HEK293T (cell line): ENCODE results near the gene EHHADH.
"Not testable (repeated sequence)": the region's sequence is repeated elsewhere in the genome, so short reads cannot be mapped to it uniquely, and the experiment has no call there.

Source experiments
- ARNT ChIP-seq: fragments of 450-650 bp; IDR thresholded peaks from 2 replicates; pipeline ENCODE4 v1.6.1; 2017; ENCODE audit warnings: mild to moderate bottlenecking
- BHLHE40 ChIP-seq: fragments of 450-650 bp; IDR thresholded peaks from 2 replicates; pipeline ENCODE4 v1.6.1; 2016; ENCODE audit warnings: mild to moderate bottlenecking, moderate library complexity, borderline replicate concordance
- FOXA1 ChIP-seq: fragments of 450-650 bp; IDR thresholded peaks from 2 replicates; pipeline ENCODE4 v1.6.1; 2016; ENCODE audit warnings: mild to moderate bottlenecking
- FOXK2 ChIP-seq: fragments of 450-650 bp; IDR thresholded peaks from 2 replicates; pipeline ENCODE4 v1.6.1; 2016; ENCODE audit warnings: mild to moderate bottlenecking
- FOXM1 ChIP-seq: fragments of 450-650 bp; IDR thresholded peaks from 2 replicates; pipeline ENCODE4 v1.6.1; 2017; ENCODE audit warnings: mild to moderate bottlenecking, borderline replicate concordance
- LEF1 ChIP-seq: fragments of 450-650 bp; IDR thresholded peaks from 2 replicates; pipeline ENCODE4 v1.6.1; 2017; ENCODE audit warnings: mild to moderate bottlenecking, borderline replicate concordance
- NFRKB ChIP-seq: fragments of 450-650 bp; IDR thresholded peaks from 2 replicates; pipeline ENCODE4 v1.6.1; 2016; ENCODE audit warnings: mild to moderate bottlenecking, moderate library complexity
- SP1 ChIP-seq: fragments of 450-650 bp; IDR thresholded peaks from 2 replicates; pipeline ENCODE4 v1.6.1; 2017
- ZNF384 ChIP-seq: fragments of 450-650 bp; IDR thresholded peaks from 2 replicates; pipeline ENCODE4 v1.6.1; 2016

DNA sequence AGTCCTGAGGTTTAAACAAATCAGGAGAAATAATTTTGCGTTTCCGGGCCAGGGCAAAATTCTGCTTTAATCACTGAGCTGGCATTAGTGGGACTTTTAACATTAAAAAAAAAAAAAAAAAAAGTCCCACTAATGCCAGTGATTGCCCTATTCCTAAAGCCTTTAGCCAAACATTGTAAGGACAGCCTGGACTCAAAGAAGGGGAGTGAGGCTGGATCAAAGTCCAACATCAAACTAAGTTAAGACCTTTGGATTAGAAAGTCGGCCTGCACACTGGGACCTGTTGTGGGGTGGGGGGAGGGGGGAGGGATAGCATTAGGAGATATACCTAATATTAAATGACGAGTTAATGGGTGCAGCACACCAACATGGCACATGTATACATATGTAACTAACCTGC, 716 bp downstream of the EHHADH start:
- TF ChIP-seq NFRKB, ARNT, ZNF384, FOXK2, SP1, BHLHE40, FOXM1, FOXA1, LEF1: not testable (repeated sequence)
